Measurements from ENCODE around the gene C11orf91.
"Not testable (repeated sequence)": the region's sequence is repeated elsewhere in the genome, so short reads cannot be mapped to it uniquely, and the experiment has no call there.

C11orf91 gene

GRCh38 chr11:33668468-33668825 lies 32.2 kb downstream of the C11orf91 start:
- DNase-seq = no peak

DNA sequence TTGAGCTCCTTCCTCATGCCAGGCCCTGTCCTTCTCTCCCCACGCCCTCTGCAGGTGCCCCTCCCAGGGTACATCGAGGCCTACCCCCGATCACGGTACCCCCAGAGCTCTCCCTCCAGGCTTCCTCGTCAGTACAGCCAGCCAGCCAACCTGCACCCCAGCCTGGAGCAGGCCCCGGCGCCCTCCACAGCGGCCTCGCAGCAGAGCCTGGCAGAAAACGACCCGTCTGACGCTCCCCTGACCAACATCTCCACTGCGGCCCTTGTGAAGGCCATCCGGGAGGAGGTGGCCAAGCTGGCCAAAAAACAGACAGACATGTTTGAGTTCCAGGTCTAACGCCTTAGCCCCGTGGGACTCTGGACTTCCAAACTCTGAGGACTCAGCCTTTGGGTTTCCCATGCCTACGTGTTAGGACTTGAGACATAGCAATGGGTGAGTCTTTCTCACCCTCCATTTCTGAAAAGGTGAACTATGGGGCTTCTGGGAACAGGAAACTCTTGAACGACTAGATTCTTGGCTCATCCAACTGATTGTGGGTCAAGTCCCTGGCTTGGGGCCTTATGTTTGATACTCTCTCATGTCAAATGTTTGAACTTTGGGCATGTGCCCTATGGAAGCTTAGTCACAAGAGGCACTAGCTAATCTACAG lies 32.7 kb downstream of the C11orf91 start:
- DNase-seq = no peak

DNA sequence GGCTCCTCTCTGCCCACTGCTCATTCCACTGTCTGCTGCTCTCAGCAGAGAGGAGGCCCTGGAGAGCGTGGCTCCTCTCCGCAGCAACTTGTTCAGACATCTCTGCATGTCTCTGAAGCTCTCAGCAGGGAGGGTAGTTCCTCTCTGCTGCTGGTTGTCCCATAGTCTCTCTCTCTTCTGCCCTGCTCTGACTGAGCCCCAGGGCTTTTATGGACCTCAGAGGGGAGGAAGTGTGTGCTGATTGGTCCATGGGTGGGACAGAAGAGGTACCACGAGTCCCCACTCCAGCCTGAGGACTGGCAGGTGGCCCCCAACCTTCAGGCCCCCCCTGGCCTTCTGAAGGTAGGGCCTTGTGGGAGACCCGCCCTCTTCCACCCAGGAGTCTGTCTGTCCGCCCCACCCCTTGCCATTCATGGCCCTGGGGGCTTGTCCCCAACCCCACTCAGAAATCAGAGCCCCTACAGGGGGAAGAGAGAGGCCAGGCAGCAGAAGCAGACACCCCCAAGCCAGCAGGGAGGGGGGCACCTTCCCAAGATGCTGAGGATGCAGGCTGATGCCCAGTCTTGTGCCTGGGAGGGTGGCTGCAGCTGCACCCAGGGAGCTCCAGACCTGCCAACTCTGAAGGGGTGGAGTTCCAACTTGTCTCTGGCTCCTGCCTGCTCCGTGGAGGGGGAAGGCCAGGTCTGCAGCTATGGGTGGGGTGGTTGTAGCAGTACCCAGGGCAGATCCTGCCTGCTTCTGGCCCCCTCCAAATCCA lies 35.1 kb downstream of the C11orf91 start:
- no peak for DNase-seq

GRCh38 chr11:33664827-33665226 lies 35.8 kb downstream of the C11orf91 start:
- no peak for DNase-seq

DNA sequence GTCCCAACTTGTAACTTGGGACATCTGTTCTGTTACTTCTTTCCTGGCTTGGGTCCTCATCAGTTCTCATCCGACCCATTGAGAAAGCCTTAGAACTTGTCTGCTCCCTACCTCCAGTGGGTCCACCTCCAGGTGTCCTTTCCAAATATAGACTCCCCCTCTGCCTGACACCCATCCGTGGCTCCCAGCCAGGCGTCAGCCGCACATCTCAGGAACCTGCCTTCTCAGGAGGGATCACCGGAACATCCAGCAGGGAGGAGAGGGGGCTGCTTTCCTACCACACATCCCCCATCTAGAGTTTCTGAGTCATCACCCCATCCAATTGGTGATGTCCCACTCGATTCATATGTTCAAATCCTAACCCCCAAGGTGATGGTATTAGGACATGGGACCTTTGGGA lies 36.5 kb downstream of the C11orf91 start:
- no peak for DNase-seq

DNA sequence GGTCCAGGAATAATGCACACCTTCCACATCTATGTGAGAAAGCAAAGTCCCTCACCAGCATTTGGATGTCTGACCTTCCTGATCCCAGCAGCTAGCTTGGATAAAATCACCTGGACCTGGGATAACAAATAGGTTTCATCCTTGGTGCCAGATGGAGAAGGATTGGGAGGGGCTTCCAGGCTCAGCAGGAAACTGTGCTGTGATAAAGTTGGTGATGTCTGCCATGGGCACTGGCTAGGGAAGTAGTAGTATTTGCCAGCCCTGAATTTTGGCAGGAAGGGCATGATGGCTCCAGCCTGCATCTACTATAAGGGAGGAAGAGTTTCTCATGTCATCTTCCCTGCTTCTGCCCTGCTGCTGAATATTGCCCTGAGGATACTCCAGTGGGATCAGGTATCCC lies 37.5 kb downstream of the C11orf91 start:
- no peak for DNase-seq

- not testable (repeated sequence) for DNase-seq
These were observed 39.1 kb downstream of the C11orf91 start for GRCh38 chr11:33661526-33661925.

DNA sequence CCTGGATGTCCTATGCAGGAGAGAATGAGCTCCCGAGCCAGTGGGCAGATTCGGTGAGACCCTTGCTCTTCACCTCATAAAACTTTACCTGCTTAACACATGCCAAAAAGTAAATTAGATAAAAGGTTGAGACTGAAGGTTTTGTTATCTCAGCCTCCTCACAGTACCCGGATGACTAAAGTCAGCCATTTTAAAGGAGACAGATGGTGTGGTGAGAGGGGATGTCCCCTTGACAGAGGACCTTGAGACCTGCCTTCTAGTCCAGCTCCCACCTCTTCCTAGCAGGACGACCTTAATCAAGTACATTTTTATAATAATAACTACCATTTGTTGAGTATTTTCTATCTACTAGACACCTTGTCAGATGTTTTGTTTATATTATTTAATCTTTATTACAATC lies 39.7 kb downstream of the C11orf91 start:
- DNase-seq = no peak

- no peak for DNase-seq
These were observed 41.1 kb downstream of the C11orf91 start for GRCh38 chr11:33659370-33660139.

DNA sequence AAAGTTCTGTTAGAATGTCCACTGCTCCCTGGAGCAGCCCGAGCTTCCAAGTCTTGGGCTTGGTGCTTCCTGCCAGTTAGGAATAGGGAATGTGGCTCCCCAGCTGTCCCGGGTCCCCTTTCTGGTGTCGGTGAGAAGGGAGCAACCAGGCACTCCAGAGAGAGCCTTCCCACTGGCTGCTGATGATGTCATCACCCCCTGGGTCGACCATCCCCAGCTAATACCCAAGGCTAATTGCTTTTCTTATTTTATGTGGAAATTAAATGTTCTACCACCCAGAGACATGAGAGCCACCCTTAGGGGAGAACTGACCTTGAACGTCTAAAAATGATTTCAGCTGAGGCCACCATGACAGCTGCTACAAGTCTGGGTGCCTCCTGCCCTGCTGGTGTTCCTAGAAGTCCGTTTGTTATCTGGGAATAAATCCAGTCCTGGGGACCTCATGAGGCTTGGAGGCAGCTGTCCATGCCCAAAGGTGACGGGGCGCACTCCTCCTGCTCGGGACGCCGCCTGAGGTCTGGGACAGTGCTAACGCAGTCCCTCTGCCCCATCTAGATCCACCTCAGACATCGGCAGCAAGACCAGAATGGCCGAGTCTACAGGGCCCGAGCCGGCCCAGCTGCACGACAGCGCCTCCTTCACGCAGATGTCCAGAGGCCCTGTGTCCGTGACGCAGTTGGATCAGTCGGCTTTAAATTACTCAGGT lies 42.3 kb downstream of the C11orf91 start:
- no peak for DNase-seq

GRCh38 chr11:33657757-33658156 lies 42.9 kb downstream of the C11orf91 start:
- DNase-seq = no peak

- DNase-seq = no peak
These were observed 43.9 kb downstream of the C11orf91 start for GRCh38 chr11:33656768-33657167.

DNA sequence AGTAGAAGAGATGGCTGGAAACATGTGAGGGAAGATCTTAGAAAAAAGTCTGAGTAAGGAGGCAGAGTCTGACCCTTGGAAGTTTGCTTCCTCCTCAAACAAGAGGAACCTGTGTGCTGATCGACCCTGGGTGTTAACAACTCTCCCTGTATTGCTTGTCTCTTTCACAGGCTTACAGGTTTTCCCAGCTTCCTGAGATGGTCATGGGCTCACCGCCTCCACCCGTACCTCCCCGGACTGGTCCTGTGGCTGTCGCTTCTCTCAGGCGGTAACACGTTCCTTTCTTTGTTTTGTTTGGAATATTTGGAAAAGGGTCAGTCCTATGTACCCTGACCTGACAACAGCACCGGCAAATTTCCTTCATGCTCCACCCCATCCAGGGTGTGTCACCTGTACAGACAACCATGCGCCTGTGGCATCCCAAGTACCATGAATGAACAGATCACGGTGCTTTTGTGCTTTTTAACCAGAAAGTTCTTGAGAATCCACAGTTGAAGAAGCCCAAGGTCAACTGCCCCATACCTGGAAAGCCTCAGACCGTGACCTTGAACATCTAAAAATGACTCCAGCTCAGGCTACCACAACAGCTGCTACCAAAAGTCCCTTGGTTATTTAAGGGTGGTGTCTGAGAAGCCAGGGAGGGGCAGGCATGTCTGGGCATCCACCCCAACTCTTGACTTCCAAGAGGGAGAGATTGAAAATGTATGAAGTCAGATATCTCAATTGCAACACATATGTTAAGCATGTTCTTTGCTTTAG lies 44.6 kb downstream of the C11orf91 start:
- DNase-seq = no peak

GRCh38 chr11:33654594-33654993 lies 46.0 kb downstream of the C11orf91 start:
- DNase-seq = no peak

DNA sequence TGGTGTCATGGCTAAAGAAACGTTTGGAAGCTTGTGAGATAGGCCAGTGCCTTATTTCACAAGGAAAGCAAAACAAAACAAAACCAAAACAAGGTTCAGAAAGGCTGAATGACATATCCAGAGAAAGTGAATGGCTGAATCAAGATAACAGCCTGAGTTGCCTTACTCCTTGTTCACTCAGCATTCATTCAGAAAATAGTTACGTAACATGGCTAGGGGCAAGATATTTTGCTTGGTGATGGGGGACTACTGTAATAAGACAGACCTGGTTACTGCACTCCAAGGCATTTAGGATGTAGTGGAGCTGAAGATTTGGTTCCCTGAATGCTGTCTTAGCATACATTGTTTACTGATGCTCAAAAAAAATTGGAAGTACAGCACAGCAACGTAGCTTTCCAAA lies 47.7 kb downstream of the C11orf91 start:
- DNase-seq = no peak

DNA sequence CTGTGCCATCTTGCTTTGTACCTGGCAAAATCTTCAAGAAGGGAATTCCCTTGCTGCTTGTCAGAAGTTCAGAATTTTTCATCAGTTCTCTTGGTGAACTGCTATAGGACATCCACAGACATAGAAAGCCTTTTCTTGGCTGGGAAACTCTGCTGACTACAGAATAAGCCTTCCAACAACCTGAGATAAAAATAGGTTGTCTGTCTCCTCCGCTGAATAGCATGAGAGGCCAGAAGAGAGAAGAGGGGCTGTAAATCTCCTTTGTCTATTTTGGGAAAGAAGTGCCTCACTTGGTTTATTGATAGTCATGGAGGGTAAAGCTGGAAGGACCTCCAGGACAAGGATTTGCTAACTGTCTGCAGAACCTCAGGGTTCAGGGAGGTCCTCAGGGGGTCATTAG lies 48.2 kb downstream of the C11orf91 start:
- DNase-seq = no peak

- DNase-seq = no peak
These were observed 48.6 kb downstream of the C11orf91 start for GRCh38 chr11:33651990-33652389.

DNA sequence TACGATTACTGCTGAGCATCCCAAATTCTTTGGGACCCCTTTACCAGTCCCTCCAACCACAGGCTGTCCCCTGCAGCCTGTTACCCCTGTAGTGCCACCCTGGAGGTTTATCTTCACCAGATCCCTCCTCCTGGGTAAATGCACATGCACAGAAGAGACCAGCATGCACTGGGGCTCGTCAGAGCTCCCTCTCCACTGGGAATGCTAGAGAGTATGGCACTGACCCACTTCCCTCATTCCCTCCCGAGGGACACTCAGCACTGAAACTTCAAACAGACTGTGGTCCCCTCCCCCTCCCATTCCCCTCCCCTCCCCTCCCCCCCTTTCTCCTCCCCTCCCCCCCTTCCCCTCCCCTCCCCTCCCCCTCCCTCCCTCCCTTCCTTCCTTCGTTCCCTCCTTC lies 49.1 kb downstream of the C11orf91 start:
- DNase-seq = no peak

GRCh38 chr11:33649944-33650343 lies 50.7 kb downstream of the C11orf91 start:
- no peak for DNase-seq

All from DMS53 (cell line).